HepG2 (cell line): Measurements from ENCODE around the gene SNN. TPM values are rescaled to one million over a fixed set of nuclear protein-coding genes. Genes with fewer than 3 reads are reported as not detected.

Source experiments
- ATAC-seq: fragments of 200-7000 bp; cut with Tn5 transposase; 3 replicates; pipeline ENCODE4 v1.9.1; 2020; ENCODE audit warnings: mild to moderate bottlenecking, moderate library complexity
- BruUV-seq: library from RNA; stranded (reverse); fragments of 400-500 nt; replicated peaks from 2 replicates; lab custom pipeline; 2021; lab: Mats Ljungman, UMichigan
- CTCF ChIA-PET: fragments of 300-600 bp; formaldehyde crosslinking; extraction: SDS; loops from one replicate; lab custom pipeline; 2021; ENCODE audit warnings: low total read pairs, inconsistent platforms, low intra/inter-chr PET ratio; lab: Yijun Ruan, JAX
- POLR2A ChIA-PET: fragments of 350-600 bp; sonication (Branson Sonifier 250); formaldehyde crosslinking; loops from one replicate; lab custom pipeline; 2020; ENCODE audit warnings: antibody characterized with exemption, inconsistent platforms; lab: Yijun Ruan, JAX
- DNase-seq: peaks from one replicate; pipeline ENCODE4 v3.0.0-alpha.2; 2015; ENCODE audit warnings: low spot score
- FAIRE-seq: peaks from 3 replicates; lab custom pipeline; 2011; peaks lifted over from hg19 to GRCh38; lab: Jason Lieb, UNC
- H2AFZ ChIP-seq: one replicate; pipeline ENCODE4 v1.6.1; 2011; ENCODE audit warnings: low read length, inconsistent platforms
- H3K27ac ChIP-seq: fragments of 300-600 bp; 3 replicates; pipeline ENCODE4 v1.8.0; 2011; ENCODE audit warnings: mixed run types, mild to moderate bottlenecking, mixed read lengths, low read length, inconsistent platforms; ENCODE audit not compliant: insufficient read depth; ENCODE audit errors: extremely low read length
- H3K27me3 ChIP-seq, 2 experiments: fragments of 200-600 bp in 1 of 2; 2 replicates in 1 of 2; 3 replicates in 1 of 2; pipeline versions ENCODE4 v1.6.0 to v1.8.0; 2011; ENCODE audit warnings: low read length in 2 of 2, mild to moderate bottlenecking in 2 of 2, moderate library complexity in 2 of 2, inconsistent platforms in 1 of 2; ENCODE audit not compliant: insufficient read depth in 2 of 2, control insufficient read depth in 1 of 2
- H3K36me3 ChIP-seq, 2 experiments: fragments of 200-600 bp in 1 of 2; replicated peaks in 1 of 2; 2 replicates in 1 of 2; 3 replicates in 1 of 2; pipeline versions ENCODE4 v1.5.1 to v1.8.0; 2011; ENCODE audit warnings: low read length in 2 of 2, inconsistent platforms in 1 of 2; ENCODE audit not compliant: insufficient read depth in 2 of 2, control insufficient read depth in 1 of 2
- H3K4me1 ChIP-seq: 2 replicates; pipeline ENCODE4 v1.5.1; 2012; ENCODE audit warnings: low read length, inconsistent platforms; ENCODE audit not compliant: insufficient read depth
- H3K4me2 ChIP-seq: 2 replicates; pipeline ENCODE4 v1.6.0; 2011; ENCODE audit warnings: low read depth, low read length, inconsistent platforms
- H3K4me3 ChIP-seq, 3 experiments: fragments of 200-600 bp in 1 of 3; sonication (generic), shearing (Covaris generic) in 1 of 3; replicated peaks in 1 of 3; 2 replicates each; pipeline ENCODE4 v1.5.1; 2011 to 2016; ENCODE audit warnings: low read length in 3 of 3, inconsistent platforms in 2 of 3, low read depth in 2 of 3, mild to moderate bottlenecking in 2 of 3, control low read depth in 1 of 3, mixed read lengths in 1 of 3; ENCODE audit not compliant: insufficient read depth in 1 of 3
- H3K79me2 ChIP-seq: one replicate; pipeline ENCODE4 v1.6.1; 2011; ENCODE audit warnings: low read length, inconsistent platforms; ENCODE audit not compliant: insufficient read depth
- H3K9ac ChIP-seq: 2 replicates; pipeline ENCODE4 v1.6.0; 2011; ENCODE audit warnings: mild to moderate bottlenecking, low read depth, low read length, inconsistent platforms; ENCODE audit not compliant: insufficient read depth
- H3K9me3 ChIP-seq: 2 replicates; pipeline ENCODE4 v1.5.1; 2012; ENCODE audit warnings: mild to moderate bottlenecking, low read length
- H4K20me1 ChIP-seq: 2 replicates; pipeline ENCODE4 v1.6.0; 2011; ENCODE audit warnings: inconsistent platforms, mild to moderate bottlenecking, low read length, moderate library complexity; ENCODE audit not compliant: insufficient read depth
- CTCF ChIP-seq: sonication (generic); formaldehyde crosslinking; IDR thresholded peaks from 2 replicates; pipeline ENCODE4 v1.5.0; 2020; ENCODE audit warnings: mild to moderate bottlenecking, missing genetic modification reagents, moderate library complexity
- FOXO4 ChIP-seq: sonication (generic); formaldehyde crosslinking; conservative IDR thresholded peaks from 2 replicates; pipeline ENCODE4 v1.8.1; 2023; ENCODE audit warnings: missing genetic modification reagents
- HBP1 ChIP-seq: IDR thresholded peaks from 2 replicates; pipeline ENCODE4 v1.6.1; 2016; ENCODE audit warnings: low read depth, control low read depth
- KDM5B ChIP-seq: sonication (generic); formaldehyde crosslinking; IDR thresholded peaks from 2 replicates; pipeline ENCODE4 v1.4.0; 2020; ENCODE audit warnings: missing genetic modification reagents, mild to moderate bottlenecking, borderline replicate concordance
- ZNF543 ChIP-seq: sonication (generic); formaldehyde crosslinking; IDR thresholded peaks from 2 replicates; pipeline ENCODE4 v1.4.0; 2020; ENCODE audit warnings: mild to moderate bottlenecking, missing genetic modification reagents
- WGBS: methylation state at CpG from one replicate; pipeline ENCODE4 v1.1.6; 2017; ENCODE audit warnings: low lambda C conversion rate; 5-methylcytosine and 5-hydroxymethylcytosine counted together
- in situ Hi-C: cut with HindIII; loops from 2 replicates; pipeline ENCODE4 v1.10.0; 2017; ENCODE audit warnings: low pct_unique_long_range_greater_than_20kb; ENCODE audit not compliant: extremely low pct_ligation_motif_present
- intact Hi-C: fragments of 100-400 bp; cut with micrococcal nuclease; formaldehyde crosslinking; loops from one replicate; pipeline ENCODE4 v1.10.0; 2022; ENCODE audit not compliant: unreplicated experiment
- polyA plus RNA-seq, 8 experiments: library from polyadenylated mRNA; depleted of rRNA in 3 of 8; stranded (reverse) in 7 of 8; unstranded in 1 of 8; fragments of >200 nt; fragmentation: Illumina TruSeq in 4 of 8; extraction: Trizol in 4 of 8; gene quantifications; 2 replicates each; pipeline versions ENCODE4 v1.2.1 to v1.2.3, GENCODE V29; 2011 to 2016; ENCODE audit warnings: low read depth in 4 of 8, missing spikeins in 1 of 8, mixed read lengths in 1 of 8; ENCODE audit not compliant: insufficient read depth in 1 of 8
- total RNA-seq, 5 experiments: library from RNA; depleted of rRNA; stranded (reverse); fragments of >200 nt; fragmentation: Illumina TruSeq; extraction: Trizol; gene quantifications; 2 replicates each; pipeline ENCODE4 v1.2.3, GENCODE V29; 2016; ENCODE audit warnings: low read depth in 1 of 5
- TF ChIP-seq, protein P1 (sequence below), 2 experiments: fragments of 450-650 bp in 1 of 2; sonication (generic) in 1 of 2; formaldehyde crosslinking in 1 of 2; IDR thresholded peaks; 2 replicates each; pipeline versions ENCODE4 v1.6.1 to v1.8.0; 2016 to 2022; ENCODE audit warnings: antibody characterized with exemption in 1 of 2, mild to moderate bottlenecking in 1 of 2, missing genetic modification reagents in 1 of 2

SNN gene
- total and polyA plus RNA-seq, 2 of the 13 experiments (the other 11 are each of a cell fraction or from before 2014, with no cell fraction given): 5.2 to 8.4 TPM

- Histone ChIP-seq H3K79me2 (peaks cover 20% of the 10 kb centered on the region), H3K27me3 (no peaks in the 10 kb centered on the region), H3K4me2 (no peak overlapping the region), H3K4me1 (peaks cover 18% of the 10 kb centered on the region), H3K4me3 (no peak overlapping the region), H3K9me3 (no peaks in the 10 kb centered on the region), H3K9ac (no peak overlapping the region), H3K36me3 (peaks cover 52 to 81% of the 10 kb centered on the region in 2 experiments), H3K27ac (no peak overlapping the region), H4K20me1 (peaks cover 26% of the 10 kb centered on the region), H2AFZ (no peak overlapping the region)
- ATAC-seq (peak; percentile 10), DNase-seq (no peak), FAIRE-seq (no peak)
- in situ Hi-C loops: no loop called here
- 91% methylated on average over 7 of the region's 7 CpGs for WGBS
- intact Hi-C loops: no loop called here
- BruUV-seq: no TSS peak
- CTCF ChIA-PET: no interaction called here
- POLR2A ChIA-PET: interaction anchor here (1.1 kb wide), 1 partner anchor 45 kb away, joined by 4 read pairs; the partner anchor contains the start of gene TXNDC11
- peak; percentile 23; the same call in 1 of the 2 replicates for TF ChIP-seq KDM5B
- TF ChIP-seq, protein P1, sequence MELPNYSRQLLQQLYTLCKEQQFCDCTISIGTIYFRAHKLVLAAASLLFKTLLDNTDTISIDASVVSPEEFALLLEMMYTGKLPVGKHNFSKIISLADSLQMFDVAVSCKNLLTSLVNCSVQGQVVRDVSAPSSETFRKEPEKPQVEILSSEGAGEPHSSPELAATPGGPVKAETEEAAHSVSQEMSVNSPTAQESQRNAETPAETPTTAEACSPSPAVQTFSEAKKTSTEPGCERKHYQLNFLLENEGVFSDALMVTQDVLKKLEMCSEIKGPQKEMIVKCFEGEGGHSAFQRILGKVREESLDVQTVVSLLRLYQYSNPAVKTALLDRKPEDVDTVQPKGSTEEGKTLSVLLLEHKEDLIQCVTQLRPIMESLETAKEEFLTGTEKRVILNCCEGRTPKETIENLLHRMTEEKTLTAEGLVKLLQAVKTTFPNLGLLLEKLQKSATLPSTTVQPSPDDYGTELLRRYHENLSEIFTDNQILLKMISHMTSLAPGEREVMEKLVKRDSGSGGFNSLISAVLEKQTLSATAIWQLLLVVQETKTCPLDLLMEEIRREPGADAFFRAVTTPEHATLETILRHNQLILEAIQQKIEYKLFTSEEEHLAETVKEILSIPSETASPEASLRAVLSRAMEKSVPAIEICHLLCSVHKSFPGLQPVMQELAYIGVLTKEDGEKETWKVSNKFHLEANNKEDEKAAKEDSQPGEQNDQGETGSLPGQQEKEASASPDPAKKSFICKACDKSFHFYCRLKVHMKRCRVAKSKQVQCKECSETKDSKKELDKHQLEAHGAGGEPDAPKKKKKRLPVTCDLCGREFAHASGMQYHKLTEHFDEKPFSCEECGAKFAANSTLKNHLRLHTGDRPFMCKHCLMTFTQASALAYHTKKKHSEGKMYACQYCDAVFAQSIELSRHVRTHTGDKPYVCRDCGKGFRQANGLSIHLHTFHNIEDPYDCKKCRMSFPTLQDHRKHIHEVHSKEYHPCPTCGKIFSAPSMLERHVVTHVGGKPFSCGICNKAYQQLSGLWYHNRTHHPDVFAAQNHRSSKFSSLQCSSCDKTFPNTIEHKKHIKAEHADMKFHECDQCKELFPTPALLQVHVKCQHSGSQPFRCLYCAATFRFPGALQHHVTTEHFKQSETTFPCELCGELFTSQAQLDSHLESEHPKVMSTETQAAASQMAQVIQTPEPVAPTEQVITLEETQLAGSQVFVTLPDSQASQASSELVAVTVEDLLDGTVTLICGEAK (IDR thresholded peaks at IDR 0.05): no peak
- TF ChIP-seq, protein P1 (CRISPR knock-in tag; IDR thresholded peaks at IDR 0.05): peak; percentile 38; the same call in 1 of the 2 replicates
- TF ChIP-seq FOXO4 (CRISPR knock-in tag): 0 out of 2 replicates have a peak, but pooled peaks have one; percentile 54
- TF ChIP-seq HBP1: no peak
- no peak for TF ChIP-seq ZNF543
- TF ChIP-seq CTCF (CRISPR knock-in tag): peak; percentile 35
These were observed 30.0 kb downstream of the SNN start for GRCh38 chr16:11698271-11698689.
